ENCODE data around the gene FDX1.
A peak's percentile ranks its signal among the peaks of the same experiment; 100 is the strongest.

Gene FDX1

GRCh38 chr11:110474578-110474977 lies 44.8 kb downstream of the FDX1 start:
- Histone ChIP-seq H3K27me3 (ENCODE audit: insufficient read depth, poor library complexity, severe bottlenecking) (no peaks in the 10 kb centered on the region), H3K4me3 (replicated peaks; ENCODE audit: insufficient read depth, low read length) (no peak overlapping the region), H3K27ac (replicated peaks) (no peak overlapping the region)
- TF ChIP-seq REST (IDR thresholded peaks at IDR 0.05; ENCODE audit: insufficient replicate concordance, low read depth) (no peak), GABPA (IDR thresholded peaks at IDR 0.05; ENCODE audit: low read depth) (no peak), CTCF (IDR thresholded peaks at IDR 0.05; ENCODE audit: insufficient read depth, low read length) (no peak), SPI1 (IDR thresholded peaks at IDR 0.05; ENCODE audit: borderline replicate concordance, low read depth) (no peak), POLR2AphosphoS5 (IDR thresholded peaks at IDR 0.05; ENCODE audit: low read depth) (no peak)
- no peak for DNase-seq (ENCODE audit: low read depth in 1 of 2, low spot score in 1 of 2)

GRCh38 chr11:110475671-110476070 lies 45.9 kb downstream of the FDX1 start:
- Histone ChIP-seq H3K27me3 (ENCODE audit: insufficient read depth, poor library complexity, severe bottlenecking) (no peaks in the 10 kb centered on the region), H3K27ac (replicated peaks) (no peak overlapping the region), H3K4me3 (replicated peaks; ENCODE audit: insufficient read depth, low read length) (no peak overlapping the region)
- TF ChIP-seq POLR2AphosphoS5 (IDR thresholded peaks at IDR 0.05; ENCODE audit: low read depth) (no peak), SPI1 (IDR thresholded peaks at IDR 0.05; ENCODE audit: borderline replicate concordance, low read depth) (no peak), GABPA (IDR thresholded peaks at IDR 0.05; ENCODE audit: low read depth) (no peak), CTCF (IDR thresholded peaks at IDR 0.05; ENCODE audit: insufficient read depth, low read length) (no peak), REST (IDR thresholded peaks at IDR 0.05; ENCODE audit: insufficient replicate concordance, low read depth) (no peak)
- DNase-seq (ENCODE audit: low read depth in 1 of 2, low spot score in 1 of 2) = no peak

- H3K27ac ChIP-seq (replicated peaks) = peak overlapping the region; percentile 53
- DNase-seq (ENCODE audit: low read depth in 1 of 2, low spot score in 1 of 2) = no peak
- no peak overlapping the region for H3K4me3 ChIP-seq (replicated peaks; ENCODE audit: insufficient read depth, low read length)
Measured at GRCh38 chr11:110478410-110478809, 48.7 kb downstream of the FDX1 start.

More at GRCh38 chr11:110478410-110478809, 48.7 kb downstream of the FDX1 start:
- TF ChIP-seq REST (IDR thresholded peaks at IDR 0.05; ENCODE audit: insufficient replicate concordance, low read depth) = no peak
- no peak for TF ChIP-seq SPI1 (IDR thresholded peaks at IDR 0.05; ENCODE audit: borderline replicate concordance, low read depth)
- TF ChIP-seq CTCF (IDR thresholded peaks at IDR 0.05; ENCODE audit: insufficient read depth, low read length) = no peak
- no peak for TF ChIP-seq POLR2AphosphoS5 (IDR thresholded peaks at IDR 0.05; ENCODE audit: low read depth)
- TF ChIP-seq GABPA (IDR thresholded peaks at IDR 0.05; ENCODE audit: low read depth) = no peak
- H3K27me3 ChIP-seq (ENCODE audit: insufficient read depth, poor library complexity, severe bottlenecking) = no peaks in the 10 kb centered on the region
